ENCODE data around the gene RHCE.
"Not testable (repeated sequence)": the region's sequence is repeated elsewhere in the genome, so short reads cannot be mapped to it uniquely, and the experiment has no call there.

RHCE gene

GRCh38 chr1:25338986-25339385 lies 81.6 kb downstream of the RHCE start:
- DNase-seq = no peak

DNA sequence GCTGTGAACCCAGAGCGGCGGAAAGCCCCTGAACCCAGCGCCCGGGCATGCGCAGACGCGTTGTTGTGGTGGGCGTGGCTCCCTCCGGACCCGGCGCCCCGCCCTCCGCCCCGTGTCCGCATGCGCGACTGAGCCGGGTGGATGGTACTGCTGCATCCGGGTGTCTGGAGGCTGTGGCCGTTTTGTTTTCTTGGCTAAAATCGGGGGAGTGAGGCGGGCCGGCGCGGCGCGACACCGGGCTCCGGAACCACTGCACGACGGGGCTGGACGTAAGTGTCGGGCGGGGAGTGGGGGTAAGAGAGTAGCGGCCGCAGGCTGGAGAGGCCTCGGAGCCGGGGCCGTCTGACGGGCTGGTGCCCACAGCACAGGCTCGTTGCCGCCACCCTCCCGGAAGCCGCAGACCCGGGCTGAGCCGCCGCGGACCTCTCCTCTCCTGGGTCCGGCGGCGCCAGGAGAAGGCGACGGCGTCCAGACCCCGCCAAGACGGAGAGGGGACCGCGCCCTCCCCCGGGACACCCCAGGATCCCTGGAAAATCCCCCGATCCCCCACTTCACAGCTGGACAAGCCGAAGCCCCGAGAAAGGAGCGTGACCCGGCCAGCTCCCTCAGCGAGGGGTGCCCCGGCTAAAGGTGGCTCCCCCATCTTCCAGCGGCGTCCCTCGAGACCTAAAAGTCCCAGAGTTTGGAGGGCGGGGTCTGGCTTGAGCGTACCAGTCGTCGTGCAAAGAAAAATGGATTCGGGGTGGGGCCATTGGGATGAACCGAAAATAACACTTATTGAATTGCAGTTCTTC lies 82.2 kb downstream of the RHCE start, which contains the start of gene TMEM50A:
TMEM50A (plus strand) TSS at position 147 of the 794 bp plus-strand sequence. CDS start 2,153 bp downstream, outside the sequence.
- DNase-seq = peak; percentile 96

DNA sequence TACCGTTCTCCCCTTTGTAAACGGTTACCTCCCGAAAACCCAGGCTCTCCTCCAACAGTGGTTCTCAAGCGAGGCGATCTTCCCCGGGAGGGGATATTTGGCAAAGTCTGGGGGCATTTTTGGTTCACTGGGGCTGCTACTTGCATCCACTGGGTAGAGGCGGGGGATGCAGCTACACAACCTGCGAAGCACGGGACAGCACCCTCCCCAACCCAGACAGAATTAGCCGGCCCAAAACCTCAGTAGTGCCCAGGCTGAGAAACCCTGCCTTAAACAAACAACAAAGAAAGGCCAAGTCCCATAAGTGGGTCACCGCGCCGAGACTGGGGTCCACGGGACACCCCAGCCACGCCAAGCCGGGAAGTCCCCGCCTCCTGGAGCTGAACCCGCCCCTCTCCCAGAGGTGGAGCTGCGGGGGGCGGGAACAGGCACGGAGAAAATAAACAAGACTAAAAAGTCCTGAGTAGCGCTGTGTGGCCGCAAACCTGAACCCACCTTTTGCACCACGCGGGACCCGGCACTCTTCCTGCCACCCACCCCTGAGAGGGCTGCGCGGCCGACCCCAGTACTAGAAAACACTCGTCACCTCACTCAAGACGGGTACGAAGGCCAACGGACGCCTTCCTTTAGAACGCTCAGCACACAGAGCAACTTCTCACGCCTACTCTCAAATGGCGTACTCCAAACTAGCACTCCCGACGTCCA lies 83.0 kb downstream of the RHCE start:
- DNase-seq = not testable (repeated sequence)

GRCh38 chr1:25336922-25337354 lies 83.7 kb downstream of the RHCE start:
- peak; percentile 56 for DNase-seq

- not testable (repeated sequence) for DNase-seq
Measured at GRCh38 chr1:25329950-25330349, 90.7 kb downstream of the RHCE start.

GRCh38 chr1:25329336-25329735 lies 91.3 kb downstream of the RHCE start:
- not testable (repeated sequence) for DNase-seq

GRCh38 chr1:25328791-25329185 lies 91.8 kb downstream of the RHCE start:
- not testable (repeated sequence) for DNase-seq

DNA sequence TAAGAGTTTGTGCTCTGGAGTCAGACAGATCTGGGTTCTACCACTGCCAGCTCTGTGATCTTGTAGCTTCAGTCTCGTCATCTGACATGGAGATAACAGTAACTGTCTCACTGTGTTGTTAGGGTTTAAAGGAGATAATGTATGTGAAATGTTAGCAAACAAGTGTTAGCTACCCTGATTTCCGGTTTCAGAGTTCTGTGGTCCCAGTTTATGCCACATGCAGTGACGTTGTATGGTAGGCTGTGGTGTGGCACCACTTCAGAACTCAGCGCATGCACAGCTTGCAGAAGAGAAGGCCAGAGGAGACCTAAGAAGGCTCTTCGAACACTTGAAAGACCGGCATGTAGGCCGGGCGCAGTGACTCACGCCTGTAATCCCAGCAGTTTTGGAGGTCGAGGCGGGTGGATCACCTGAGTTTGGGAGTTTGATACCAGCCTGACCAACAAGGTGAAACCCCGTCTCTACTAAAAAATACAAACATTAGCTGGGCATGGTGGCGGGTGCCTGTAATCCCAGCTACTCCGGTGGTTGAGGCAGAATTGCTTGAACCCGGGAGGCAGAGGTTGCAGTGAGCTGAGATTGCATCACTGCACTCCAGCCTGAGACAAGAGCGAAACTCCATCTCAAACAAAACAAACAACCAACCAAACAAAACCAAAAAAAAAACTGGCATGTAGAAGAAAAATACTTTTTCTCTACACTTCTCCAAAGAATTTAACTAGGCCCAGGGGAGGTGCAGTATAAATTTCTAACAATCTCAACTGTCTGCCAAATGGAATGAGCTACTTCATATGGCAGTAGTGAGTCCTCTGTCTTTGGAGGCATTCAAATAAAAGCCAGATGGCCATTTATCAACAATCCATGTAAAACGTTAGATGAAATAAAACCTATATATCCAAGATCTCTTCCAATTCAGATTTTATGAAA lies 92.5 kb downstream of the RHCE start:
- DNase-seq = not testable (repeated sequence)

DNA sequence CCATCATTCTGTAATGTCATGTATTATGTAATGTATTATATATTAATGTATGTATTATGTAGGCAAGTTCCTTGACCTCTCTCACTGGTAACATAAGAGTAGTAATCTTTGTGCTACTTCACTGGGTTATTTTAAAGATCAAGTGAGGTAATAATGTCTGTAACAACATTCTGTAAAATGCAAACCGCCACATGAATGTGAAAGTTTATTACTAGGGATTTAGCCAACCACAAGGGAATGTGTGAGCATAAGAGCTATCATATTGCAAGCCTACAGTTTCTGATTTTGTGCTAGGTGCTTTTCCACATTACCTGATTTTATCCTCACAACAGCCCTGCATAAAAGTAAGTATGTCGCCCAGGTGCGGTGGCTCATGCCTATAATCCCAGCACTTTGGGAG lies 96.2 kb downstream of the RHCE start:
- not testable (repeated sequence) for DNase-seq

GRCh38 chr1:25322127-25322526 lies 98.5 kb downstream of the RHCE start:
- DNase-seq = not testable (repeated sequence)

- not testable (repeated sequence) for DNase-seq
Measured at GRCh38 chr1:25320314-25320938, 100.2 kb downstream of the RHCE start.

- DNase-seq = not testable (repeated sequence)
Measured at GRCh38 chr1:25312806-25313470, 107.7 kb downstream of the RHCE start.

Data from islet precursor cell (in vitro differentiated cells).